HL-60 (cell line): ENCODE measurements around the gene DIAPH2.
A peak's percentile ranks its signal among the peaks of the same experiment; 100 is the strongest.

ENCODE experiments used
- DNase-seq, 2 experiments: peaks; one replicate each; pipeline ENCODE4 v3.0.0-alpha.2; 2010 to 2020; ENCODE audit warnings: low read depth in 1 of 2, low spot score in 1 of 2
- H3K27ac ChIP-seq: fragments of 250-450 bp; sonication (Bioruptor Pico); replicated peaks from 2 replicates; pipeline ENCODE4 v1.5.1; 2020; ENCODE audit warnings: mild to moderate bottlenecking, moderate library complexity
- H3K27me3 ChIP-seq: fragments of 250-450 bp; sonication (Bioruptor Pico); 2 replicates; pipeline ENCODE4 v1.5.1; 2021; ENCODE audit warnings: mild to moderate bottlenecking, moderate library complexity; ENCODE audit not compliant: insufficient read depth, poor library complexity, severe bottlenecking
- H3K4me3 ChIP-seq: replicated peaks from 2 replicates; pipeline ENCODE4 v1.5.1; 2011; ENCODE audit warnings: mild to moderate bottlenecking, control low read depth, low read length; ENCODE audit not compliant: insufficient read depth
- GABPA ChIP-seq: IDR thresholded peaks from 2 replicates; pipeline ENCODE4 v1.6.1; 2012; ENCODE audit warnings: low read depth
- POLR2AphosphoS5 ChIP-seq: IDR thresholded peaks from 2 replicates; pipeline ENCODE4 v1.6.1; 2012; ENCODE audit warnings: low read depth
- SPI1 ChIP-seq: IDR thresholded peaks from 2 replicates; pipeline ENCODE4 v1.6.1; 2012; ENCODE audit warnings: low read depth, mild to moderate bottlenecking, borderline replicate concordance
- long read RNA-seq: library from polyadenylated mRNA; unstranded; transcript quantifications from one replicate; pipeline ENCODE4 v2.0.0, GENCODE V29; 2020
- TF ChIP-seq, protein P1 (sequence below): IDR thresholded peaks from 2 replicates; pipeline ENCODE4 v1.6.1; 2012; ENCODE audit warnings: low read depth; ENCODE audit not compliant: insufficient replicate concordance
- TF ChIP-seq, protein P2 (sequence below): IDR thresholded peaks from one replicate; pipeline ENCODE4 v1.5.1; 2011; ENCODE audit warnings: low read length, control low read depth, inconsistent platforms; ENCODE audit not compliant: insufficient read depth

DIAPH2 gene
- long read RNA-seq, partial matches to known transcripts, result 1 of 5 reads
- long read RNA-seq, other reads (novel, unspliced or antisense), result 4 of 5 reads

DNA sequence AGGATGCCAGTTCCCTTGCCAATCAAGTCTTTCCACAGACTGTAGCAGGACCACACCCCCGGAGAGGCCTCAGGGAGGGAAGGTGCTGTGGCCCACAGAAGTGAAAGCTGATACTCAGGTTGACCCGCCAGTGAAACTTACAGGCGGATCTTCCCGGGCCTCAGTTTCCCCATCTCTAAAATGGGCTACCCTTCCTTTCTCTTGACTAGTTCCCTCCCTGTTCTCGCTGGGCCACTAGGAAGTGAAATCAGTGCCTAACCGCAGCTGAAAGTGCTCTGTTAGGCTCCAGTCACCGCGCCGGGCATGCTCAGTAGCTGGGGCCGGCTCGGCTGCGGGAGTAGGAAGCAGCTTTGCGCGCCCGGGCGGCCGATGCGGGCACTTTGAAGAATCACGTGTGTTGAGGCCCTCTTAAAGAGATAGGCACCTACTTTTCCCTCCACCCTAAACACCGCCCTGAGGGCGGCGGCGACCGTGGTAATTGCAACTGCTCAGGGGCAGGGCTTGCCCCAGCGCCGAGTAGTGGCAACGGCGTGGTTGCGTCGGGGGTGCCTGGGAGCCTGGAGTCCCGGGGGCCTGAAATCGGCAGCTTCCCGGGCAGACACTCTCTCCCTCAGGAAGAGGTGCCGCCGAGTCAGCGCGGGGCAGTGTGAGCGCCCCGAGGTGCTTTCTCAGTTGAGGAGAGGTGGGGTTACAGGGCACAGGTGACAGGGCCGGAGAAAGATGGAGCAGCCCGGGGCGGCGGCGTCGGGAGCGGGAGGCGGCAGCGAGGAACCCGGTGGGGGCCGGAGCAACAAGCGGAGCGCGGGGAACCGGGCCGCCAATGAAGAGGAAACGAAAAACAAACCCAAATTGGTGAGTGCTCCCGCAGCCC is at the start of gene DIAPH2:
DIAPH2 (plus strand) TSS at position 504 of the 871 bp plus-strand sequence.
- H3K4me3 ChIP-seq, result peak within 1 kb of the TSS; percentile 61
- DNase-seq, result peak; percentile 55 to 89
- H3K27ac ChIP-seq, result peak within 1 kb of the TSS; percentile 93
- TF ChIP-seq SPI1 (no peak), GABPA (no peak), POLR2AphosphoS5 (0 out of 2 replicates have a peak, but pooled peaks have one; percentile 26)
- TF ChIP-seq, protein P1, sequence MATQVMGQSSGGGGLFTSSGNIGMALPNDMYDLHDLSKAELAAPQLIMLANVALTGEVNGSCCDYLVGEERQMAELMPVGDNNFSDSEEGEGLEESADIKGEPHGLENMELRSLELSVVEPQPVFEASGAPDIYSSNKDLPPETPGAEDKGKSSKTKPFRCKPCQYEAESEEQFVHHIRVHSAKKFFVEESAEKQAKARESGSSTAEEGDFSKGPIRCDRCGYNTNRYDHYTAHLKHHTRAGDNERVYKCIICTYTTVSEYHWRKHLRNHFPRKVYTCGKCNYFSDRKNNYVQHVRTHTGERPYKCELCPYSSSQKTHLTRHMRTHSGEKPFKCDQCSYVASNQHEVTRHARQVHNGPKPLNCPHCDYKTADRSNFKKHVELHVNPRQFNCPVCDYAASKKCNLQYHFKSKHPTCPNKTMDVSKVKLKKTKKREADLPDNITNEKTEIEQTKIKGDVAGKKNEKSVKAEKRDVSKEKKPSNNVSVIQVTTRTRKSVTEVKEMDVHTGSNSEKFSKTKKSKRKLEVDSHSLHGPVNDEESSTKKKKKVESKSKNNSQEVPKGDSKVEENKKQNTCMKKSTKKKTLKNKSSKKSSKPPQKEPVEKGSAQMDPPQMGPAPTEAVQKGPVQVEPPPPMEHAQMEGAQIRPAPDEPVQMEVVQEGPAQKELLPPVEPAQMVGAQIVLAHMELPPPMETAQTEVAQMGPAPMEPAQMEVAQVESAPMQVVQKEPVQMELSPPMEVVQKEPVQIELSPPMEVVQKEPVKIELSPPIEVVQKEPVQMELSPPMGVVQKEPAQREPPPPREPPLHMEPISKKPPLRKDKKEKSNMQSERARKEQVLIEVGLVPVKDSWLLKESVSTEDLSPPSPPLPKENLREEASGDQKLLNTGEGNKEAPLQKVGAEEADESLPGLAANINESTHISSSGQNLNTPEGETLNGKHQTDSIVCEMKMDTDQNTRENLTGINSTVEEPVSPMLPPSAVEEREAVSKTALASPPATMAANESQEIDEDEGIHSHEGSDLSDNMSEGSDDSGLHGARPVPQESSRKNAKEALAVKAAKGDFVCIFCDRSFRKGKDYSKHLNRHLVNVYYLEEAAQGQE, result no peak
- no peaks in the 10 kb centered on the region for H3K27me3 ChIP-seq

DNA sequence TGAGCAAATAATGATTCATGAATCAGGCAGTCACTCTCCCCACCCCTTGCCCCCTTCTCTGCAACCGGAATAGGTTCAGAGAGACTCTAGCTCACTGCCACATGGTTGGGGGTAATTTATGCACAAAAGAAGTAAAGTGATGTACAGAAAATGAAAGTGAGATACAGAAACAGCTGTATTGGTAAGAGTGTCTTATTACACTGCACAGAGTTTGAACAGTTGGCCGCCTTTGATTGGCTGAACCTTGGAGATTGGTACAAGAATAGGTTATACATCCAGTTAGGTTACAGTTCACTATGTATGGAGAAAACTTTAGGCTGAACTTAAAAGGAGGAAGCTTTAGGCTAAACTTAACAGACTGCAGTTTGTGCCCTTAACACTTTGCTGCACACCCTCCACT is 34.6 kb upstream of the DIAPH2 start:
- DNase-seq, result no peak
- no peak overlapping the region for H3K27ac ChIP-seq
- no peak for TF ChIP-seq SPI1
- TF ChIP-seq, protein P1, result no peak
- TF ChIP-seq GABPA, result no peak
- TF ChIP-seq, protein P2, sequence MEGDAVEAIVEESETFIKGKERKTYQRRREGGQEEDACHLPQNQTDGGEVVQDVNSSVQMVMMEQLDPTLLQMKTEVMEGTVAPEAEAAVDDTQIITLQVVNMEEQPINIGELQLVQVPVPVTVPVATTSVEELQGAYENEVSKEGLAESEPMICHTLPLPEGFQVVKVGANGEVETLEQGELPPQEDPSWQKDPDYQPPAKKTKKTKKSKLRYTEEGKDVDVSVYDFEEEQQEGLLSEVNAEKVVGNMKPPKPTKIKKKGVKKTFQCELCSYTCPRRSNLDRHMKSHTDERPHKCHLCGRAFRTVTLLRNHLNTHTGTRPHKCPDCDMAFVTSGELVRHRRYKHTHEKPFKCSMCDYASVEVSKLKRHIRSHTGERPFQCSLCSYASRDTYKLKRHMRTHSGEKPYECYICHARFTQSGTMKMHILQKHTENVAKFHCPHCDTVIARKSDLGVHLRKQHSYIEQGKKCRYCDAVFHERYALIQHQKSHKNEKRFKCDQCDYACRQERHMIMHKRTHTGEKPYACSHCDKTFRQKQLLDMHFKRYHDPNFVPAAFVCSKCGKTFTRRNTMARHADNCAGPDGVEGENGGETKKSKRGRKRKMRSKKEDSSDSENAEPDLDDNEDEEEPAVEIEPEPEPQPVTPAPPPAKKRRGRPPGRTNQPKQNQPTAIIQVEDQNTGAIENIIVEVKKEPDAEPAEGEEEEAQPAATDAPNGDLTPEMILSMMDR, result no peak
- no peak for TF ChIP-seq POLR2AphosphoS5
- no peak overlapping the region for H3K4me3 ChIP-seq
- H3K27me3 ChIP-seq, result no peaks in the 10 kb centered on the region

DNA sequence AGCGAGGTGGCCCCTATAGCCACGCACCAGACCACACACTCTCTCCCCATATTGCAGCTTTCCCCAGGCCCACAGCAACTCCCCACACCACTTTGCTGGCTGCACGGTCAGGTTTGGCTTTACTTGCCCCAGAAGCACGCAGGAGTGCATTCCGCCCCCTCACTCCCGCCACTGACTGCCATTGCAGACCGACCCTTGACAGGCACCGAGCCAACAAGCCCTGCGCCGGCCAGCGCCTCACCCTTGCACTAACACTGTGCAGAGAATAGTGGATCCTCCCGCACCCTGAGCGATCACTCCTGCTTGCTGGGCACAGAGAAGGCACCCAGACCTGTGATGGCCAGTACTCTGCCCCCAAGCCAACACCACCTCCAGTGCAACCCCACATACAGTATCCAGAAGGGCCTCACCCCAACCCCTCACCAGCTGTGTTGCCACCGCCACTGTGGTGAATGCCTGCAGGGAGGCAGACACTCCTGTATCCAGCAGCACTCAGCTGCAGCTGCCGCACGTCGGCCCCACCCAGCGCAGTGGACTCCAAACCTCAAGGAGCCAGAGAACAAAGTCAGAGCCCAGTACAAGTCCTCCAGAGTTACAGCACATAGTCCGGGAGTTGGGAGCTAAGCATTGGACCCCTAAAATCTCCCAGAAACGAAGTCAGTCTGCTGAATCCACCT is 28.6 kb upstream of the DIAPH2 start:
- no peaks in the 10 kb centered on the region for H3K27me3 ChIP-seq
- DNase-seq, result no peak
- TF ChIP-seq GABPA (no peak), POLR2AphosphoS5 (no peak), SPI1 (no peak)
- TF ChIP-seq, protein P1, result no peak
- TF ChIP-seq, protein P2, result no peak
- H3K4me3 ChIP-seq, result no peak overlapping the region
- H3K27ac ChIP-seq, result no peak overlapping the region
